H1 (cell line): ENCODE results near the gene RHOH. TPM values are rescaled to one million over a fixed set of nuclear protein-coding genes. Genes with fewer than 3 reads are reported as not detected.

ENCODE experiments used
- CTCF ChIA-PET: fragments of 300-600 bp; sonication (Branson Sonifier 250); formaldehyde crosslinking; loops from one replicate; lab custom pipeline; 2021; ENCODE audit not compliant: partially characterized antibody; lab: Charles Lee
- POLR2A ChIA-PET: fragments of 300-600 bp; sonication (Branson Sonifier 250); formaldehyde crosslinking; loops from one replicate; lab custom pipeline; 2021; ENCODE audit warnings: inconsistent platforms; ENCODE audit not compliant: partially characterized antibody; lab: Charles Lee
- DNase-seq, 2 experiments: peaks; one replicate each; pipeline versions ENCODE4 v3.0.0 to v3.0.0-alpha.2; 2010 to 2022; ENCODE audit warnings: low spot score in 2 of 2, low read depth in 1 of 2, mixed read lengths in 1 of 2
- FAIRE-seq: peaks from 2 replicates; lab custom pipeline; 2011; peaks lifted over from hg19 to GRCh38; lab: Jason Lieb, UNC
- H2AFZ ChIP-seq: 2 replicates; pipeline ENCODE4 v1.8.1; 2012; ENCODE audit warnings: low read length, inconsistent platforms
- H2AK5ac ChIP-seq: 2 replicates; pipeline ENCODE4 v1.6.1; 2013; ENCODE audit warnings: low read depth, low read length
- H2BK120ac ChIP-seq: replicated peaks from 2 replicates; pipeline ENCODE3; 2013; ENCODE audit warnings: low read depth, low read length, inconsistent platforms
- H2BK12ac ChIP-seq: 2 replicates; pipeline ENCODE4 v1.6.1; 2013; ENCODE audit warnings: low read depth, low read length
- H2BK15ac ChIP-seq: 2 replicates; pipeline ENCODE4 v1.6.1; 2013; ENCODE audit warnings: low read length
- H2BK20ac ChIP-seq: 2 replicates; pipeline ENCODE4 v1.6.1; 2013; ENCODE audit warnings: low read length
- H2BK5ac ChIP-seq: 2 replicates; pipeline ENCODE4 v1.6.1; 2013; ENCODE audit warnings: low read depth, low read length
- H3K14ac ChIP-seq: 2 replicates; pipeline ENCODE4 v1.6.1; 2013; ENCODE audit warnings: inconsistent platforms; ENCODE audit not compliant: insufficient read length
- H3K18ac ChIP-seq: 2 replicates; pipeline ENCODE4 v1.6.1; 2013; ENCODE audit warnings: low read length; ENCODE audit errors: extremely low read depth
- H3K23ac ChIP-seq: 2 replicates; pipeline ENCODE4 v1.6.1; 2013; ENCODE audit warnings: inconsistent platforms; ENCODE audit not compliant: insufficient read length
- H3K23me2 ChIP-seq: 2 replicates; pipeline ENCODE4 v1.6.1; 2013; ENCODE audit warnings: low read depth, low read length
- H3K27ac ChIP-seq: 2 replicates; pipeline ENCODE4 v1.6.1; 2011; ENCODE audit warnings: low read depth, low read length, inconsistent platforms
- H3K27me3 ChIP-seq, 4 experiments: replicated peaks in 1 of 4; 1 replicate in 1 of 4; 2 replicates in 3 of 4; pipeline versions ENCODE4 v1.6.1 to v1.8.1; 2011 to 2013; ENCODE audit warnings: low read length in 3 of 4, mild to moderate bottlenecking in 3 of 4, inconsistent platforms in 2 of 4, mixed read lengths in 2 of 4, moderate library complexity in 1 of 4; ENCODE audit not compliant: control insufficient read depth in 3 of 4, insufficient read depth in 3 of 4; ENCODE audit errors: extremely low read depth in 1 of 4
- H3K36me3 ChIP-seq, 4 experiments: 2 replicates each; pipeline versions ENCODE4 v1.6.1 to v1.8.1; 2011 to 2013; ENCODE audit warnings: mild to moderate bottlenecking in 4 of 4, low read length in 3 of 4, moderate library complexity in 2 of 4, control low read depth in 1 of 4, inconsistent platforms in 1 of 4; ENCODE audit not compliant: insufficient read depth in 4 of 4, control insufficient read depth in 2 of 4
- H3K4ac ChIP-seq: replicated peaks from 2 replicates; pipeline ENCODE3; 2013; ENCODE audit warnings: low read length, low read depth, mixed read lengths, inconsistent platforms; ENCODE audit not compliant: insufficient read length
- H3K4me1 ChIP-seq, 4 experiments: replicated peaks in 1 of 4; 1 replicate in 1 of 4; 2 replicates in 3 of 4; pipeline versions ENCODE4 v1.6.1 to v1.8.1; 2011 to 2013; ENCODE audit warnings: low read length in 3 of 4, inconsistent platforms in 2 of 4, mixed read lengths in 1 of 4; ENCODE audit not compliant: insufficient read depth in 4 of 4, control insufficient read depth in 3 of 4
- H3K4me2 ChIP-seq, 2 experiments: 2 replicates each; pipeline versions ENCODE4 v1.6.1 to v1.8.1; 2011 to 2013; ENCODE audit warnings: low read depth in 2 of 2, low read length in 2 of 2, control low read depth in 1 of 2, inconsistent platforms in 1 of 2, mild to moderate bottlenecking in 1 of 2; ENCODE audit not compliant: insufficient read depth in 1 of 2
- H3K4me3 ChIP-seq, 4 experiments: fragments of 200-600, 300-600 bp in 1 of 4; sonication (generic), shearing (Covaris generic), sonication (Bioruptor Twin) in 1 of 4; 2 replicates each; pipeline versions ENCODE4 v1.5.1 to v1.8.1; 2011 to 2016; ENCODE audit warnings: low read length in 4 of 4, low read depth in 3 of 4, control low read depth in 2 of 4, inconsistent platforms in 2 of 4, mild to moderate bottlenecking in 2 of 4, mixed read lengths in 1 of 4, moderate library complexity in 1 of 4; ENCODE audit not compliant: insufficient read depth in 2 of 4; ENCODE audit errors: extremely low read depth in 1 of 4
- H3K56ac ChIP-seq: replicated peaks from 2 replicates; pipeline ENCODE3; 2013; ENCODE audit warnings: low read depth, mild to moderate bottlenecking, mixed read lengths, low read length, inconsistent platforms; ENCODE audit not compliant: insufficient read length
- H3K79me1 ChIP-seq: 2 replicates; pipeline ENCODE4 v1.6.1; 2013; ENCODE audit warnings: low read depth, low read length, control low read depth
- H3K79me2 ChIP-seq, 2 experiments: 2 replicates each; pipeline versions ENCODE4 v1.6.1 to v1.8.1; 2012 to 2013; ENCODE audit warnings: low read length in 2 of 2, mild to moderate bottlenecking in 2 of 2, inconsistent platforms in 1 of 2; ENCODE audit not compliant: insufficient read depth in 2 of 2, control insufficient read depth in 1 of 2
- H3K9ac ChIP-seq, 4 experiments: replicated peaks in 1 of 4; 1 replicate in 1 of 4; 2 replicates in 3 of 4; pipeline versions ENCODE4 v1.6.1 to v1.8.1; 2011 to 2013; ENCODE audit warnings: low read depth in 3 of 4, low read length in 3 of 4, control low read depth in 2 of 4, mild to moderate bottlenecking in 2 of 4, moderate library complexity in 2 of 4, inconsistent platforms in 1 of 4; ENCODE audit errors: extremely low read depth in 1 of 4
- H3K9me3 ChIP-seq, 2 experiments: 2 replicates each; pipeline versions ENCODE4 v1.6.1 to v1.8.1; 2012 to 2013; ENCODE audit warnings: mild to moderate bottlenecking in 2 of 2, moderate library complexity in 2 of 2, control low read depth in 1 of 2, inconsistent platforms in 1 of 2, low read depth in 1 of 2, low read length in 1 of 2, mixed read lengths in 1 of 2; ENCODE audit not compliant: insufficient read depth in 2 of 2
- H4K20me1 ChIP-seq, 2 experiments: replicated peaks in 1 of 2; 2 replicates each; pipeline versions ENCODE3 to v1.8.1; 2011 to 2013; ENCODE audit warnings: inconsistent platforms in 2 of 2, low read length in 2 of 2, mild to moderate bottlenecking in 1 of 2; ENCODE audit not compliant: insufficient read depth in 2 of 2, control insufficient read depth in 1 of 2
- H4K5ac ChIP-seq: 2 replicates; pipeline ENCODE4 v1.6.1; 2013; ENCODE audit warnings: low read length, low read depth, mixed read lengths, inconsistent platforms; ENCODE audit not compliant: insufficient read length
- H4K8ac ChIP-seq: 2 replicates; pipeline ENCODE4 v1.8.0; 2013; ENCODE audit warnings: mild to moderate bottlenecking, moderate library complexity, low read length, inconsistent platforms; ENCODE audit not compliant: insufficient read depth; ENCODE audit errors: extremely low read depth
- H4K91ac ChIP-seq: replicated peaks from 2 replicates; pipeline ENCODE3; 2013; ENCODE audit warnings: low read length, mixed read lengths, inconsistent platforms; ENCODE audit not compliant: insufficient read length
- NANOG ChIP-seq: IDR thresholded peaks from 2 replicates; pipeline ENCODE4 v1.6.1; 2011; ENCODE audit warnings: low read length, low read depth, mild to moderate bottlenecking, inconsistent platforms; ENCODE audit not compliant: insufficient read depth, poor library complexity, severe bottlenecking
- WGBS, 2 experiments: shearing (Covaris generic) in 1 of 2; methylation state at CpG; one replicate each; pipeline versions ENCODE4 v1.1.6 to v1.1.7; 2013 to 2015; ENCODE audit warnings: low lambda C conversion rate in 2 of 2, mixed read lengths in 2 of 2, inconsistent platforms in 1 of 2, low coverage in 1 of 2, missing lambda C conversion rate in 1 of 2; ENCODE audit not compliant: insufficient replicate concordance in 2 of 2, insufficient coverage in 1 of 2, insufficient read length in 1 of 2; ENCODE audit errors: extremely low coverage in 1 of 2, missing lambda C conversion rate in 1 of 2; 5-methylcytosine and 5-hydroxymethylcytosine counted together
- polyA plus RNA-seq, 7 experiments: library from polyadenylated mRNA; depleted of rRNA in 3 of 7; stranded (reverse) in 5 of 7; unstranded in 2 of 7; fragments of >200 nt in 5 of 7; fragments of 200-250 nt in 2 of 7; gene quantifications; 1 replicate in 5 of 7; 2 replicates in 1 of 7; 4 replicates in 1 of 7; pipeline versions ENCODE4 v1.2.1 to v1.2.3, GENCODE V29; 2011 to 2013; ENCODE audit warnings: missing spikeins in 2 of 7, mixed read lengths in 2 of 7
- total RNA-seq: library from RNA; stranded (reverse); fragmentation: NEBNext Ultra II Directional; extraction: Animal tissue kit (Norgen Biotek cat#: 25700); gene quantifications from 2 replicates; pipeline ENCODE4 v1.2.1, GENCODE V29; 2021

RHOH gene
- total and polyA plus RNA-seq, 2 of the 8 experiments (the other 6 are each of a cell fraction or from before 2014, with no cell fraction given) = 5.9 to 6.9 TPM

- H2BK15ac ChIP-seq = no peak overlapping the region
- no peaks in the 10 kb centered on the region for H3K36me3 ChIP-seq
- no peak overlapping the region for H3K4me3 ChIP-seq
- no peak overlapping the region for H3K18ac ChIP-seq
- DNase-seq (no peak), FAIRE-seq (no peak)
- no peak overlapping the region for H3K56ac ChIP-seq
- no peak overlapping the region for H2BK5ac ChIP-seq
- no peak overlapping the region for H4K91ac ChIP-seq
- H4K8ac ChIP-seq = no peak overlapping the region
- peaks cover 0 to 3% (median 0%) of the 10 kb centered on the region in 4 experiments; a peak in 2 of 7 replicates for H3K4me1 ChIP-seq
- WGBS, 2 experiments = 86% methylated on average over 2 of the region's 2 CpGs; no CpG with 5 or more reads in 1 of the 2 experiments
- H2AFZ ChIP-seq = no peak overlapping the region
- no peak overlapping the region for H2BK120ac ChIP-seq
- H3K23me2 ChIP-seq = no peaks in the 10 kb centered on the region; the same call in 1 of the 2 replicates
- H3K4ac ChIP-seq = no peak overlapping the region
- H3K4me2 ChIP-seq = no peak overlapping the region
- no peak overlapping the region for H2AK5ac ChIP-seq
- H3K79me2 ChIP-seq = peaks cover 0 to 12% of the 10 kb centered on the region in 2 experiments; a peak in 1 of 4 replicates
- CTCF ChIA-PET = no interaction called here
- no peak overlapping the region for H2BK20ac ChIP-seq
- H3K27ac ChIP-seq = no peak overlapping the region
- POLR2A ChIA-PET = interaction anchor here (0.6 kb wide), 1 partner anchor 696 kb away, joined by 3 read pairs; no protein-coding TSS in a partner anchor
- no peak overlapping the region for H4K5ac ChIP-seq
- no peaks in the 10 kb centered on the region for H3K27me3 ChIP-seq
- TF ChIP-seq NANOG = no peak
- H4K20me1 ChIP-seq = no peaks in the 10 kb centered on the region
- no peaks in the 10 kb centered on the region for H3K79me1 ChIP-seq
- H2BK12ac ChIP-seq = no peak overlapping the region
- H3K23ac ChIP-seq = no peak overlapping the region
- no peaks in the 10 kb centered on the region for H3K9me3 ChIP-seq
- no peak overlapping the region for H3K14ac ChIP-seq
- no peak overlapping the region for H3K9ac ChIP-seq
These were observed 9.6 kb downstream of the RHOH start for GRCh38 chr4:40206426-40206825.
